Spleen (tissue), 7 donors: Measurements from ENCODE around the gene SLC47A1.

ENCODE experiments used
- CTCF ChIP-seq, 11 experiments: fragments of 200-600 bp in 7 of 11; fragments of 450-650 bp in 4 of 11; sonication (generic) in 4 of 11; IDR thresholded peaks in 8 of 11; conservative IDR thresholded peaks in 3 of 11; 1 replicate in 7 of 11; 2 replicates in 4 of 11; pipeline versions ENCODE4 v1.4.0 to v1.8.0; 2016 to 2021; ENCODE audit warnings: antibody characterized with exemption in 11 of 11, inconsistent platforms in 4 of 11, mild to moderate bottlenecking in 1 of 11
- POLR2A ChIP-seq, 3 donors: fragments of 450-650 bp; IDR thresholded peaks; one replicate each; pipeline ENCODE4 v1.5.1; 2017; ENCODE audit warnings: antibody characterized with exemption in 3 of 3, mild to moderate bottlenecking in 1 of 3
- POLR2AphosphoS5 ChIP-seq, 3 donors: sonication (generic); formaldehyde crosslinking; IDR thresholded peaks; one replicate each; pipeline ENCODE4 v1.5.1; 2017; ENCODE audit warnings: antibody characterized with exemption in 3 of 3
- donor health status: DM: no; HTN: no; CAD: no; lungs with moderate emphysema.
- donor health status: DM: no; HTN: no; CAD: no.
- donor health status: DM: no; HTN: no; CAD: no.

GRCh38 chr17:19570544-19571062, 36.9 kb downstream of the SLC47A1 start:
- TF ChIP-seq CTCF (IDR thresholded peaks at IDR 0.05 in 8 of 11, conservative IDR thresholded peaks at IDR 0.05 in 3 of 11) (no peak), POLR2A (IDR thresholded peaks at IDR 0.05) (no peak), POLR2AphosphoS5 (IDR thresholded peaks at IDR 0.05) (no peak)
